ENCODE measurements around the gene DYSF.

DNA sequence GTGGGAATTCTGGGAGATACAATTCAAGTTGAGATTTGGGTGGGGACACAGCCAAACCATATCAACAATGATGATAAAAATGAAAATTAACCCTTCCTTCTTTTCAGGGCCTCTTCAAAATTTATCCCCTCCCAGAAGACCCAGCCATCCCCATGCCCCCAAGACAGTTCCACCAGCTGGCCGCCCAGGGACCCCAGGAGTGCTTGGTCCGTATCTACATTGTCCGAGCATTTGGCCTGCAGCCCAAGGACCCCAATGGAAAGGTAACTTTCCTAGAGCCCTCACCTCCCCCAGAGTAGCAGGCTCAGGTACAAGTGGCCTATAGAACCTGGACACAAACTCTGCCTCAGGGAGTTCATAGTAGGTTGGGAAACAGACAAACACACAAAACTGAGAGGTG is 205.4 kb downstream of the DYSF start:
- no peak for TF ChIP-seq EZH2 (IDR thresholded peaks at IDR 0.05; ENCODE audit: borderline replicate concordance, low read depth, low read length, poor library complexity, severe bottlenecking)
- TF ChIP-seq, protein P1, sequence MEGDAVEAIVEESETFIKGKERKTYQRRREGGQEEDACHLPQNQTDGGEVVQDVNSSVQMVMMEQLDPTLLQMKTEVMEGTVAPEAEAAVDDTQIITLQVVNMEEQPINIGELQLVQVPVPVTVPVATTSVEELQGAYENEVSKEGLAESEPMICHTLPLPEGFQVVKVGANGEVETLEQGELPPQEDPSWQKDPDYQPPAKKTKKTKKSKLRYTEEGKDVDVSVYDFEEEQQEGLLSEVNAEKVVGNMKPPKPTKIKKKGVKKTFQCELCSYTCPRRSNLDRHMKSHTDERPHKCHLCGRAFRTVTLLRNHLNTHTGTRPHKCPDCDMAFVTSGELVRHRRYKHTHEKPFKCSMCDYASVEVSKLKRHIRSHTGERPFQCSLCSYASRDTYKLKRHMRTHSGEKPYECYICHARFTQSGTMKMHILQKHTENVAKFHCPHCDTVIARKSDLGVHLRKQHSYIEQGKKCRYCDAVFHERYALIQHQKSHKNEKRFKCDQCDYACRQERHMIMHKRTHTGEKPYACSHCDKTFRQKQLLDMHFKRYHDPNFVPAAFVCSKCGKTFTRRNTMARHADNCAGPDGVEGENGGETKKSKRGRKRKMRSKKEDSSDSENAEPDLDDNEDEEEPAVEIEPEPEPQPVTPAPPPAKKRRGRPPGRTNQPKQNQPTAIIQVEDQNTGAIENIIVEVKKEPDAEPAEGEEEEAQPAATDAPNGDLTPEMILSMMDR (conservative IDR thresholded peaks at IDR 0.05; ENCODE audit: low read depth, low read length) = no peak
